Breast epithelium (tissue), 4 donors: Measurements from ENCODE around the gene WIZ. TPM values are rescaled to one million over a fixed set of nuclear protein-coding genes. Genes with fewer than 3 reads are reported as not detected.

Experiments used
- DNase-seq, 2 donors: peaks; one replicate each; pipeline ENCODE4 v3.0.0-alpha.2; 2019; ENCODE audit warnings: low spot score in 2 of 2
- H3K27ac ChIP-seq, 2 donors: fragments of 200-600 bp; sonication (generic) in 1 of 2; one replicate each; pipeline ENCODE4 v1.5.1; 2016 to 2019; ENCODE audit warnings: mild to moderate bottlenecking in 1 of 2
- H3K27me3 ChIP-seq, 2 donors: fragments of 200-600 bp; sonication (generic) in 1 of 2; one replicate each; pipeline versions ENCODE4 v1.5.1 to v1.6.0; 2017 to 2019; ENCODE audit warnings: control low read depth in 1 of 2, mild to moderate bottlenecking in 1 of 2
- H3K36me3 ChIP-seq: fragments of 200-600 bp; one replicate; pipeline ENCODE4 v1.5.1; 2019
- H3K4me1 ChIP-seq, 2 donors: fragments of 200-600 bp; sonication (generic); one replicate each; pipeline ENCODE4 v1.5.1; 2016 to 2019; ENCODE audit warnings: control low read depth in 1 of 2
- H3K4me3 ChIP-seq, 3 donors: fragments of 200-600 bp; sonication (generic); 1 replicate in 2 of 3; 2 replicates in 1 of 3; pipeline ENCODE4 v1.5.1; 2016 to 2019; ENCODE audit warnings: mild to moderate bottlenecking in 3 of 3, moderate library complexity in 2 of 3
- H3K9me3 ChIP-seq, 2 donors: fragments of 200-600 bp; sonication (generic) in 1 of 2; one replicate each; pipeline ENCODE4 v1.5.1; 2016 to 2019; ENCODE audit warnings: control low read depth in 1 of 2
- CTCF ChIP-seq, 3 donors: fragments of 450-650 bp; IDR thresholded peaks; one replicate each; pipeline ENCODE4 v1.5.1; 2016 to 2017; ENCODE audit warnings: antibody characterized with exemption in 3 of 3, mild to moderate bottlenecking in 3 of 3, moderate library complexity in 3 of 3
- POLR2A ChIP-seq: fragments of 450-650 bp; IDR thresholded peaks from one replicate; pipeline ENCODE4 v1.6.1; 2016; ENCODE audit warnings: antibody characterized with exemption, mild to moderate bottlenecking, moderate library complexity
- POLR2AphosphoS5 ChIP-seq, 3 donors: sonication (generic); formaldehyde crosslinking; IDR thresholded peaks; one replicate each; pipeline ENCODE4 v1.6.1; 2017; ENCODE audit warnings: antibody characterized with exemption in 3 of 3
- intact Hi-C: fragments of 100-400 bp; cut with DNase I; formaldehyde crosslinking; loops from one replicate; pipeline ENCODE4 v1.15.1; 2023; ENCODE audit warnings: low total_unique reads
- total RNA-seq, 3 donors: library from RNA; depleted of rRNA; stranded (reverse); fragments of >200 nt; gene quantifications; one replicate each; pipeline ENCODE4 v1.1.0, GENCODE V29; 2016

The WIZ gene
- total RNA-seq, 3 donors from 2014 or later: 17.6 to 51.1 (median 34.9) TPM

- H3K36me3 ChIP-seq: peaks cover 12% of the 10 kb centered on the region
- no peaks in the 10 kb centered on the region for H3K9me3 ChIP-seq
- no peaks in the 10 kb centered on the region for H3K27me3 ChIP-seq
- no peak overlapping the region for H3K4me3 ChIP-seq
- TF ChIP-seq POLR2A: no peak
- TF ChIP-seq CTCF (IDR thresholded peaks at IDR 0.05): no peak
- no peak for TF ChIP-seq POLR2AphosphoS5 (IDR thresholded peaks at IDR 0.05)
- DNase-seq: no peak
- intact Hi-C loops: no loop called here
- no peak overlapping the region for H3K27ac ChIP-seq
- peaks cover 0 to 5% of the 10 kb centered on the region in 2 donors for H3K4me1 ChIP-seq
Measured at GRCh38 chr19:15422296-15423075, 27.3 kb downstream of the WIZ start.

- Histone ChIP-seq H3K4me3 (no peak overlapping the region), H3K27me3 (no peaks in the 10 kb centered on the region), H3K27ac (peak overlapping the region in 1 of 2 donors; percentile 29), H3K36me3 (peaks cover 12% of the 10 kb centered on the region), H3K9me3 (no peaks in the 10 kb centered on the region), H3K4me1 (peaks cover 0 to 12% of the 10 kb centered on the region in 2 donors)
- no peak for DNase-seq
- no peak for TF ChIP-seq POLR2AphosphoS5 (IDR thresholded peaks at IDR 0.05)
- no peak for TF ChIP-seq POLR2A
- intact Hi-C loops: no loop called here
Measured at GRCh38 chr19:15421721-15422260, 28.0 kb downstream of the WIZ start.

- H3K36me3 ChIP-seq: peaks cover 12% of the 10 kb centered on the region
- DNase-seq: no peak
- H3K4me3 ChIP-seq: no peak overlapping the region
- TF ChIP-seq CTCF (IDR thresholded peaks at IDR 0.05) (no peak), POLR2A (no peak), POLR2AphosphoS5 (IDR thresholded peaks at IDR 0.05) (no peak)
- H3K9me3 ChIP-seq: no peaks in the 10 kb centered on the region
- peaks cover 0 to 14% of the 10 kb centered on the region in 2 donors for H3K4me1 ChIP-seq
- peak overlapping the region in 1 of 2 donors; percentile 29 for H3K27ac ChIP-seq
- H3K27me3 ChIP-seq: no peaks in the 10 kb centered on the region
- intact Hi-C loops: no loop called here
Measured at GRCh38 chr19:15421136-15421695, 28.5 kb downstream of the WIZ start.

GRCh38 chr19:15419413-15420025 is 30.2 kb downstream of the WIZ start:
- H3K4me1 ChIP-seq: peaks cover 0 to 14% of the 10 kb centered on the region in 2 donors

More at GRCh38 chr19:15419413-15420025, 30.2 kb downstream of the WIZ start:
- Histone ChIP-seq H3K36me3 (peaks cover 6% of the 10 kb centered on the region), H3K27me3 (no peaks in the 10 kb centered on the region), H3K9me3 (no peaks in the 10 kb centered on the region), H3K4me3 (peak overlapping the region; percentile 71 to 100 (median 92)), H3K27ac (peak overlapping the region in 1 of 2 donors; percentile 34)
- TF ChIP-seq POLR2A: no peak
- TF ChIP-seq CTCF (IDR thresholded peaks at IDR 0.05): peak in 2 of 3 donors; percentile 5 to 6
- intact Hi-C loops: no loop called here
- no peak for DNase-seq
